Endothelial cell of umbilical vein (primary cell): ENCODE data around the gene TRERF1. TPM values are rescaled to one million over a fixed set of nuclear protein-coding genes. Genes with fewer than 3 reads are reported as not detected.

Experiments used
- BruUV-seq: library from RNA; stranded (reverse); fragments of 400-500 nt; replicated peaks from 2 replicates; lab custom pipeline; 2021; lab: Mats Ljungman, UMichigan
- CTCF ChIA-PET: fragments of 300-600, 350-600 bp; sonication (Branson Sonifier 250); formaldehyde crosslinking; loops from one replicate; lab custom pipeline; 2021; ENCODE audit warnings: antibody characterized with exemption, inconsistent platforms; lab: Charles Lee
- POLR2A ChIA-PET: fragments of 300-600, 350-600 bp; sonication (Branson Sonifier 250); formaldehyde crosslinking; loops from one replicate; lab custom pipeline; 2021; ENCODE audit warnings: antibody characterized with exemption, inconsistent platforms; lab: Charles Lee
- DNase-seq: peaks from one replicate; pipeline ENCODE4 v3.0.0-alpha.2; 2011; ENCODE audit warnings: low read depth, low spot score
- FAIRE-seq: peaks from 2 replicates; lab custom pipeline; 2011; peaks lifted over from hg19 to GRCh38; lab: Jason Lieb, UNC
- H2AFZ ChIP-seq: 2 replicates; pipeline ENCODE4 v1.6.0; 2012; ENCODE audit warnings: low read depth, low read length, control low read depth, inconsistent platforms
- H3K27ac ChIP-seq: 2 replicates; pipeline ENCODE4 v1.5.1; 2011; ENCODE audit warnings: low read depth, mild to moderate bottlenecking, control low read depth, low read length, moderate library complexity; ENCODE audit not compliant: insufficient read depth
- H3K27me3 ChIP-seq, 2 experiments: 2 replicates each; pipeline versions ENCODE4 v1.6.0 to v1.6.1; 2011; ENCODE audit warnings: low read length in 2 of 2, mixed read lengths in 1 of 2; ENCODE audit not compliant: control insufficient read depth in 2 of 2, insufficient read depth in 2 of 2
- H3K36me3 ChIP-seq, 2 experiments: 2 replicates in 1 of 2; 3 replicates in 1 of 2; pipeline ENCODE4 v1.5.1; 2011; ENCODE audit warnings: low read length in 2 of 2, mild to moderate bottlenecking in 1 of 2, moderate library complexity in 1 of 2; ENCODE audit not compliant: control insufficient read depth in 2 of 2, insufficient read depth in 2 of 2; ENCODE audit errors: extremely low read depth in 1 of 2
- H3K4me1 ChIP-seq: 3 replicates; pipeline ENCODE4 v1.5.1; 2011; ENCODE audit warnings: mild to moderate bottlenecking, low read length; ENCODE audit not compliant: control insufficient read depth, insufficient read depth; ENCODE audit errors: extremely low read depth
- H3K4me2 ChIP-seq: 2 replicates; pipeline ENCODE4 v1.6.1; 2011; ENCODE audit warnings: low read length, control low read depth, mixed read lengths; ENCODE audit not compliant: insufficient read depth
- H3K4me3 ChIP-seq, 3 experiments: fragments of 200-600 bp in 1 of 3; sonication (generic), shearing (Covaris generic) in 1 of 3; replicated peaks in 1 of 3; 2 replicates each; pipeline ENCODE4 v1.5.1; 2011 to 2016; ENCODE audit warnings: control low read depth in 3 of 3, low read length in 3 of 3, mild to moderate bottlenecking in 2 of 3, inconsistent platforms in 1 of 3, low read depth in 1 of 3, moderate library complexity in 1 of 3; ENCODE audit not compliant: insufficient read depth in 1 of 3
- H3K79me2 ChIP-seq: 2 replicates; pipeline ENCODE4 v1.6.0; 2012; ENCODE audit warnings: low read length, inconsistent platforms; ENCODE audit not compliant: control insufficient read depth, insufficient read depth
- H3K9ac ChIP-seq: replicated peaks from 2 replicates; pipeline ENCODE3; 2011; ENCODE audit warnings: low read length, control low read depth; ENCODE audit not compliant: insufficient read depth; ENCODE audit errors: extremely low read depth
- H3K9me1 ChIP-seq: replicated peaks from 3 replicates; pipeline ENCODE4 v1.6.0; 2011; ENCODE audit warnings: mild to moderate bottlenecking, low read length; ENCODE audit not compliant: control insufficient read depth, insufficient read depth; ENCODE audit errors: extremely low read depth
- H3K9me3 ChIP-seq: replicated peaks from 2 replicates; pipeline ENCODE4 v1.5.1; 2012; ENCODE audit warnings: low read length, inconsistent platforms; ENCODE audit not compliant: control insufficient read depth, insufficient read depth
- H4K20me1 ChIP-seq: replicated peaks from 2 replicates; pipeline ENCODE3; 2011; ENCODE audit warnings: mild to moderate bottlenecking, low read length; ENCODE audit not compliant: control insufficient read depth, insufficient read depth; ENCODE audit errors: extremely low read depth
- CTCF ChIP-seq, 2 donors: IDR thresholded peaks; 1 replicate in 1 of 2; 2 replicates in 1 of 2; pipeline ENCODE4 v1.5.1; 2011; ENCODE audit warnings: low read length in 2 of 2, mild to moderate bottlenecking in 2 of 2, moderate library complexity in 2 of 2, control low read depth in 1 of 2, inconsistent platforms in 1 of 2, low read depth in 1 of 2; ENCODE audit not compliant: insufficient read depth in 1 of 2; ENCODE audit errors: extremely low read depth in 1 of 2
- EZH2 ChIP-seq: IDR thresholded peaks from 2 replicates; pipeline ENCODE4 v1.6.1; 2012; ENCODE audit warnings: borderline replicate concordance, low read depth, mild to moderate bottlenecking, moderate library complexity, low read length, inconsistent platforms; ENCODE audit not compliant: severe bottlenecking
- FOS ChIP-seq: IDR thresholded peaks from 2 replicates; pipeline ENCODE4 v1.6.1; 2011; ENCODE audit warnings: mild to moderate bottlenecking, low read length, moderate library complexity, borderline replicate concordance; ENCODE audit not compliant: insufficient read depth
- GATA2 ChIP-seq: IDR thresholded peaks from 2 replicates; pipeline ENCODE4 v1.7.0; 2011; ENCODE audit warnings: low read depth, mild to moderate bottlenecking, moderate library complexity, mixed read lengths, low read length; ENCODE audit not compliant: insufficient read length, insufficient read depth
- JUN ChIP-seq: IDR thresholded peaks from 2 replicates; pipeline ENCODE4 v1.6.1; 2011; ENCODE audit warnings: borderline replicate concordance, low read depth; ENCODE audit not compliant: insufficient read length, insufficient read depth
- MAX ChIP-seq: IDR thresholded peaks from 2 replicates; pipeline ENCODE4 v1.6.1; 2011; ENCODE audit not compliant: insufficient read depth, insufficient read length
- MYC ChIP-seq: IDR thresholded peaks from one replicate; pipeline ENCODE4 v1.6.1; 2011; ENCODE audit warnings: mild to moderate bottlenecking, low read depth, low read length
- POLR2A ChIP-seq: IDR thresholded peaks from 2 replicates; pipeline ENCODE4 v1.6.1; 2012; ENCODE audit warnings: low read depth, mild to moderate bottlenecking, control low read depth, low read length
- POLR2AphosphoS5 ChIP-seq: IDR thresholded peaks from 2 replicates; pipeline ENCODE4 v1.6.1; 2012; ENCODE audit warnings: low read depth, mild to moderate bottlenecking, control low read depth, low read length, moderate library complexity; ENCODE audit not compliant: insufficient read depth
- dilution Hi-C: fragments of 300-500 bp; cut with MboI; formaldehyde crosslinking; loops from one replicate; pipeline ENCODE4 v1.15.0; 2019; ENCODE audit warnings: low sequenced_read_pairs; ENCODE audit not compliant: extremely low pct_ligation_motif_present
- intact Hi-C: fragments of 100-400 bp; cut with micrococcal nuclease; formaldehyde crosslinking; loops from one replicate; pipeline ENCODE4 v1.10.0; 2022
- polyA plus RNA-seq, 4 experiments: library from polyadenylated mRNA; depleted of rRNA in 3 of 4; stranded (reverse) in 3 of 4; unstranded in 1 of 4; fragments of >200 nt; gene quantifications; 2 replicates each; pipeline versions ENCODE4 v1.2.1 to v1.2.3, GENCODE V29; 2011 to 2012; ENCODE audit warnings: missing spikeins in 1 of 4
- total RNA-seq: library from RNA; stranded (reverse); gene quantifications from 2 replicates; pipeline ENCODE4 v1.2.3, GENCODE V29; 2021

The TRERF1 gene
- total and polyA plus RNA-seq, 2 donors (not counting 3 experiments of a cell fraction or from before 2014, with no cell fraction given) = 0.73 to 5.5 TPM

GRCh38 chr6:42314571-42315258 is 137.0 kb downstream of the TRERF1 start:
- no peaks in the 10 kb centered on the region for H3K36me3 ChIP-seq
- CTCF ChIA-PET = interaction anchor here (1.6 kb wide), 1 partner anchor 233 kb away, joined by 4 read pairs; no protein-coding TSS in a partner anchor
- H3K9me3 ChIP-seq = no peaks in the 10 kb centered on the region
- no peaks in the 10 kb centered on the region for H3K9me1 ChIP-seq
- no peak overlapping the region for H2AFZ ChIP-seq
- no peak overlapping the region for H3K9ac ChIP-seq
- TF ChIP-seq EZH2 (no peak), POLR2A (no peak), MAX (no peak), FOS (no peak), GATA2 (no peak), MYC (no peak), CTCF (IDR thresholded peaks at IDR 0.05; ENCODE audit: extremely low read depth in 1 of 2, insufficient read depth in 1 of 2, low read depth in 1 of 2, low read length in 2 of 2) (no peak), POLR2AphosphoS5 (no peak), JUN (no peak)
- no peak overlapping the region for H3K4me3 ChIP-seq
- H4K20me1 ChIP-seq = no peaks in the 10 kb centered on the region
- H3K4me1 ChIP-seq = peaks cover 21% of the 10 kb centered on the region
- no peaks in the 10 kb centered on the region for H3K27me3 ChIP-seq
- dilution Hi-C loops (no loop called here), intact Hi-C loops (no loop called here)
- no peaks in the 10 kb centered on the region for H3K79me2 ChIP-seq
- FAIRE-seq = no peak
- no TSS peak for BruUV-seq
- H3K4me2 ChIP-seq = no peak overlapping the region
- POLR2A ChIA-PET = no interaction called here
- no peak overlapping the region for H3K27ac ChIP-seq
- DNase-seq = no peak
